IPS-15b (cell line): ENCODE results near the gene LAIR2.

Source experiments
- H3K27me3 ChIP-seq: one replicate; pipeline ENCODE4 v1.6.1; 2013; ENCODE audit warnings: low read length; ENCODE audit not compliant: control insufficient read depth, insufficient read depth
- H3K36me3 ChIP-seq: one replicate; pipeline ENCODE4 v1.6.1; 2013; ENCODE audit warnings: low read length; ENCODE audit not compliant: control insufficient read depth, insufficient read depth
- H3K4me1 ChIP-seq: one replicate; pipeline ENCODE4 v1.6.1; 2013; ENCODE audit warnings: mild to moderate bottlenecking, low read length; ENCODE audit not compliant: control insufficient read depth, insufficient read depth
- H3K4me3 ChIP-seq: one replicate; pipeline ENCODE4 v1.5.1; 2013; ENCODE audit warnings: low read depth, low read length
- H3K9ac ChIP-seq: one replicate; pipeline ENCODE4 v1.6.1; 2013; ENCODE audit warnings: low read depth, mild to moderate bottlenecking, low read length
- H3K9me3 ChIP-seq: one replicate; pipeline ENCODE4 v1.6.1; 2013; ENCODE audit warnings: mild to moderate bottlenecking, low read length; ENCODE audit not compliant: control insufficient read depth, insufficient read depth

The LAIR2 gene

DNA sequence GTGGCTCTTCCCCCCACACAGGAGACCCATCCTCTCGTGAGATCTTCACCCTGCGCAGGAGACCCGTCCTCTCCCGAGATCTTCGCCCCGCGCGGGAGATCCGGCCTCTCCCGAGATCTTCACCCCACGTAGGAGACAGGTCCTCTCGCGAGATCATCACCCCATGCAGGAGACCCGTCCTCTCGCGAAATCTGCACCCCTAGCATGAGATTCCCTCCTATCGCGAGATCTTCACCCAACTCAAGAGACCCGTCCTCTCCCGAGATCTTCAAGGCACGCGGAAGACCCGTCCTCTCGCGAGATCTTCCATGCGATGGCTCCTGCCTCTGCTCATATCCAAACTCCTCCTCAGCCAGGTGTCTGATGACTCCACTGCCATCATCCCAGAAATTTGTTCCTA lies 24.3 kb downstream of the LAIR2 start:
- no peaks in the 10 kb centered on the region for H3K4me1 ChIP-seq
- peaks cover 9% of the 10 kb centered on the region for H3K9me3 ChIP-seq
- no peaks in the 10 kb centered on the region for H3K27me3 ChIP-seq
- H3K4me3 ChIP-seq, result no peak overlapping the region
- no peaks in the 10 kb centered on the region for H3K36me3 ChIP-seq
- no peak overlapping the region for H3K9ac ChIP-seq

DNA sequence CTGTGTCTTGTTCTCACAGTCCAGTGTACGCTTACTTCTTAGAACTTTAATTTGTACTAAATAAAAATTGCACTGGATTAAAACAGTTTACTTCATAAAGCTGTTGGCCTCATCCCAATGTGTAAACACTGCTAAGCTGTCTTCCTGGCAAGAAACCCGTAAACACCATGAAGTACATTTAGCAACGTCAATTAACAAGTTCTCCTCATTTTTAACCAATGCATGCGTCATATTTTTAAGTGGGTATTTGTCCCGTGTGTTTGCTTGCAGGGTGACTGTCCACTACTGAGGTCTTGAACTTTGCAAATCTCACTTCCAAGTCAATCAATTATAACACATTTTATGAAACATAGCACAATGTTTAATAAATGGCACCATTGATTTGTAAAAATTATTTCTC lies 28.2 kb downstream of the LAIR2 start:
- no peak overlapping the region for H3K9ac ChIP-seq
- no peak overlapping the region for H3K4me3 ChIP-seq
- H3K4me1 ChIP-seq, result no peaks in the 10 kb centered on the region
- peaks cover 27% of the 10 kb centered on the region for H3K9me3 ChIP-seq
- H3K27me3 ChIP-seq, result no peaks in the 10 kb centered on the region
- H3K36me3 ChIP-seq, result no peaks in the 10 kb centered on the region

DNA sequence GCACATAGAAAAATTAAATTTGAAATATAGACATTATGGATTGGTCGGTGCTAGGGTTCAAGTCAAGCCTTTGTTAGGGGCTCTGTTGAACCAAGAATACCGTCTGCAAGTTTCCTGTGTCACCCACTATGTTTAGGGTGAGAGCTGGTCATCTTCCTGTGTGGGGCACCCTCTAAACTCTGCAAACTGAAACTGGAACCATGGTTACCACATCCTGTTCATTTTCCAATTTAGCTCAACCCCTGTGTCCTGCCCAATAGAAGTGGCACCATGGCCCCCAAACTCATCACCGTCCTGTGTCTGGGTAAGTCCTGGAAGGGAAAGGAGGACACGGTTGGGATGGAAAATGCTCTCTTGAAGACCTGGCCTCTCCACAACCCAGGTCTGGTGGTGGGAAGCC lies 29.9 kb downstream of the LAIR2 start:
- no peaks in the 10 kb centered on the region for H3K27me3 ChIP-seq
- H3K9me3 ChIP-seq, result peaks cover 27% of the 10 kb centered on the region
- no peaks in the 10 kb centered on the region for H3K4me1 ChIP-seq
- H3K36me3 ChIP-seq, result no peaks in the 10 kb centered on the region
- no peak overlapping the region for H3K4me3 ChIP-seq
- H3K9ac ChIP-seq, result no peak overlapping the region

DNA sequence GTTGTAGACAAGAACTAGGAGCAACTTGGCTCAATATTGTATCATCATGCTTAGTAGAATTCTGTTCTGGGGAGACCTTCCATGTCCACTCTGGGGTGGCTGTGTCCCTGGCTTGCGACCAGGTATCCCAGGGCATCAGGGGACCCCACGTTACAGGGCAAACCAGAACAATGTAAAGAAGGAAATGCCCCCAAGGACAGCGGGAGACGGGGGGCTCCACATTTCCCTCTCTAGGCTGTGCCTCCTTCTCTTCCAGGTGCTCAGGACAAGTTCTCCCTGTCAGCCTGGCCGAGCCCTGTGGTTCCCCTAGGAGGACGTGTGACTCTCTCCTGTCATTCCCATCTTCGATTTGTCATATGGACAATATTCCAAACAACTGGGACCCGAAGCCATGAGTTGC lies 30.8 kb downstream of the LAIR2 start:
- Histone ChIP-seq H3K9ac (no peak overlapping the region), H3K27me3 (no peaks in the 10 kb centered on the region), H3K36me3 (no peaks in the 10 kb centered on the region), H3K9me3 (peaks cover 27% of the 10 kb centered on the region), H3K4me3 (no peak overlapping the region), H3K4me1 (no peaks in the 10 kb centered on the region)

DNA sequence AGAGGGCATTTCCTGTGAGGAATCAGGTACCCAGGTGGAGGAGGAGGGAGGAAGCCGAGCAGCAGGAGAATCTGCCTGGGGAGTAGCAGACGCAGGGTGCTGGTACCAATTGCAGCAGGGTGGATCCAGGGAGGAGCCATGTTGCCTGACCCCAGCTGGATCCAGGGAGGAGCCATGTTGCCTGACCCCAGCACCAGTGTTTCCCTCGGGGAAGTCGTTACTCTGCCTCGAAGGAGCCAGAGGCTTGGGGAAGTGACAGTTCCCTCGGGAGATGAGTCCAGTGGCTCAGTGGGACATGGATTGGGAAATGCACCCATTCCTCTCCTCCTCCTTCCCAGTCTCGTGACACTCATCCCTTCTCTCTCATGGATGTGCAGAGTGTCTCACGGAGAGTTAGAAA lies 31.5 kb downstream of the LAIR2 start:
- no peak overlapping the region for H3K4me3 ChIP-seq
- H3K27me3 ChIP-seq, result no peaks in the 10 kb centered on the region
- H3K4me1 ChIP-seq, result no peaks in the 10 kb centered on the region
- no peaks in the 10 kb centered on the region for H3K36me3 ChIP-seq
- H3K9me3 ChIP-seq, result peaks cover 23% of the 10 kb centered on the region
- H3K9ac ChIP-seq, result no peak overlapping the region

DNA sequence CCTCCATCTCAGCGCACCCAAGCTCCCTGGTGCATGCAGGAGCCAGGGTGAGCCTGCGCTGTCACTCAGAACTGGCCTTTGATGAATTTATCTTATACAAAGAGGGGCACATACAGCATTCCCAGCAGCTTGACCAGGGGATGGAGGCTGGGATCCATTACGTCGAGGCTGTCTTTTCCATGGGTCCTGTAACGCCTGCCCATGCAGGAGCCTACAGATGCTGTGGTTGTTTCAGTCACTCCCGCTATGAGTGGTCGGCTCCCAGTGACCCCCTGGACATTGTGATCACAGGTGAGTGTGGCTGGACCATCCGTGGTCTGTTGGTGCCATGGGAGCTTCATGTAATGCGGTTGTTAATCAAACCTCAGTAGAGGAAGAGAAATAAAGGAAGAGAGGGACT lies 33.0 kb downstream of the LAIR2 start:
- Histone ChIP-seq H3K9ac (no peak overlapping the region), H3K36me3 (no peaks in the 10 kb centered on the region), H3K27me3 (no peaks in the 10 kb centered on the region), H3K4me3 (no peak overlapping the region), H3K9me3 (peaks cover 23% of the 10 kb centered on the region), H3K4me1 (no peaks in the 10 kb centered on the region)

DNA sequence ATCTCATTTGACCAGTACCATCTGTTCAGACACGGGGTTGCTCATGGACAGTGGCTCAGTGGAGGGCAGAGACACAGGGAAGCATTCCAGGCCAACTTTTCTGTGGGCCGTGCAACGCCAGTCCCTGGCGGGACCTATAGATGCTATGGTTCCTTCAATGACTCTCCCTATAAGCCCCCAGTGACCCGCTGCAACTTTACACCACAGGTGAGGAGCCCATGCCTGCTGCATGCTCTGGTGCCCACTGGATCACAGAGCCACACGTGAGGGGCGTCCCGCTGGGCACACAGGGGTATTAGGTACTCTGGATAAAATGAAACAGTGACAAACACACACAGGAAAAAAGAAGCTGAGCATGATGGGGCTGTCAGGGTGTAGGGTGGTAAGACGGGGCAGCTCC lies 34.3 kb downstream of the LAIR2 start:
- no peaks in the 10 kb centered on the region for H3K4me1 ChIP-seq
- no peak overlapping the region for H3K4me3 ChIP-seq
- no peaks in the 10 kb centered on the region for H3K27me3 ChIP-seq
- no peak overlapping the region for H3K9ac ChIP-seq
- no peaks in the 10 kb centered on the region for H3K36me3 ChIP-seq
- peaks cover 28% of the 10 kb centered on the region for H3K9me3 ChIP-seq

DNA sequence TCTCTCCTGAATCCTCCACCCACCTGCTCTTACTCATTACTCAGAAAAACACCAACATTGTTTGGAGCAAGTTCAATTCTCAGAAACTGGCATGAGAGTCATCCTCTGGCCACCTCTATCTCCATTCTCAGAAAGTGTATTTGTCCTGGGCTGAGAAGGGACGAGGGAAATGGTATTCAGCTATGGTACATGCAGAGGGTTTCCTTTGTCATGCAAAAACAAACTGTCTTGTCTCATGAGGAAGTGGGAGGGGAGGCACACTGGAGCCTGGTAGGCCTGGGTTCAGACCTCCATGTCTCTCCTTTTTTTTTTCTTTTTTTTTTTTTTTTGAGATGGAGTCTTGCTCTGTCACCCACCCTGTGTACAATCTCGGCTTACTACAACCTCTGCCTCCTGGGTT lies 39.1 kb downstream of the LAIR2 start:
- Histone ChIP-seq H3K27me3 (no peaks in the 10 kb centered on the region), H3K9ac (no peak overlapping the region), H3K4me1 (no peaks in the 10 kb centered on the region), H3K9me3 (peaks cover 13% of the 10 kb centered on the region), H3K4me3 (no peak overlapping the region), H3K36me3 (no peaks in the 10 kb centered on the region)

DNA sequence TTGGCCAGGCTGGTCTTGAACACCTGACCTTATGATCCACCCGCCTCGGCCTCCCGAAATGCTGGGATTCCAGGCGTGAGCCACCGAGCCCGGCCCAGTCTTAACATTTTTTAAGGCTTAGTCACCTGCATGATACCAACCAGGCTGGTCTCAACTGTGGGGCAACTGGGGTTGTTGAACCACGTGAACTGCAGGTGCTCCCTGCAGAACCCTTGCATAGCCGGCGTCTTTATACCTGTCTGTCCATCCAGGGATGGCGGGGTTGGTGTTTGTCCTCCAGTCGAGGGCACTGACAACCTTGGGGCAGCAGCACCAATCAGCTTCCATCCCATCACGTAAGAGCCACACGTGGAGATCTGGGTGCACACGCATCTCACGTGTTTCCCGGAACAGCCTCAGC lies 46.2 kb downstream of the LAIR2 start:
- peaks cover 26% of the 10 kb centered on the region for H3K9me3 ChIP-seq
- H3K4me3 ChIP-seq, result no peak overlapping the region
- H3K4me1 ChIP-seq, result no peaks in the 10 kb centered on the region
- H3K9ac ChIP-seq, result no peak overlapping the region
- no peaks in the 10 kb centered on the region for H3K36me3 ChIP-seq
- no peaks in the 10 kb centered on the region for H3K27me3 ChIP-seq

DNA sequence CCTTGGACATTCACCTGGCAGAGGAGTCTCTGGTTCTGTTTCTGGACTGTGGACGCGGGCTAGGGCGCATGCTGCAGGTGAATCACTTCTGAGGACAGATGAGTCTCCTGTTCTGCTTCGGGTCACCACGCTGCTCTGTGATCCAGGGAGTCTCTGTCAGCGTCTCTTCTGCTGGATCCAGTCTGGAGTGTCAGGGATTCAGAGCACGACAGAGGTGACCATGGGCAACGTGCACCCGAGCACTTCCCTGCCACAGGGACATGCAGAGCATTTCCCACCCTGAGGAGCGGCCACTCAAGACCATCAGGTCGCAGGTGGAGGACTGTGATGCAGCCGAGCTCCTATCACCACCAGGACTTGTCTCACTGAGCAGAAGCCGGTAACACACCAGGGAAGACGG lies 46.6 kb downstream of the LAIR2 start:
- no peak overlapping the region for H3K9ac ChIP-seq
- H3K27me3 ChIP-seq, result no peaks in the 10 kb centered on the region
- H3K4me3 ChIP-seq, result no peak overlapping the region
- no peaks in the 10 kb centered on the region for H3K4me1 ChIP-seq
- no peaks in the 10 kb centered on the region for H3K36me3 ChIP-seq
- peaks cover 26% of the 10 kb centered on the region for H3K9me3 ChIP-seq

DNA sequence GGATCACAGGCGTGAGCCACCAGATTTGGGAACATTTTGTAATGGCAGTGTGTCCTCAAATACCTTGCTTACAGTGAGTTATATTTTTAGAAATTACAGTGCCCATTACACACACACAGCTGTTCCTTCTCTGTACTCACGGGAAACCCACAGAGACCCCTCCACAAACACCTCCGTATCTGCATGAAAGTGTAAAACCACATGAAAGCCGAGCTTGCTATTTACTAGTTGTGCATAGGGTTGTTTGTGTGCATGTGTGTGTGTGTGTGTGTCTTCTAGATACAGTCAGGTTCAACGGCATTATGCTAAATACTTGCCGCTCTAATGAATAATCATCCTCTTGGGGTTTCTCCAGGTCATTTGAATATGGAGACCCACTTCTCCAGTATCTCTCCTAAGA lies 48.7 kb downstream of the LAIR2 start:
- no peaks in the 10 kb centered on the region for H3K4me1 ChIP-seq
- H3K4me3 ChIP-seq, result no peak overlapping the region
- peaks cover 25% of the 10 kb centered on the region for H3K9me3 ChIP-seq
- H3K27me3 ChIP-seq, result no peaks in the 10 kb centered on the region
- H3K9ac ChIP-seq, result no peak overlapping the region
- no peaks in the 10 kb centered on the region for H3K36me3 ChIP-seq

DNA sequence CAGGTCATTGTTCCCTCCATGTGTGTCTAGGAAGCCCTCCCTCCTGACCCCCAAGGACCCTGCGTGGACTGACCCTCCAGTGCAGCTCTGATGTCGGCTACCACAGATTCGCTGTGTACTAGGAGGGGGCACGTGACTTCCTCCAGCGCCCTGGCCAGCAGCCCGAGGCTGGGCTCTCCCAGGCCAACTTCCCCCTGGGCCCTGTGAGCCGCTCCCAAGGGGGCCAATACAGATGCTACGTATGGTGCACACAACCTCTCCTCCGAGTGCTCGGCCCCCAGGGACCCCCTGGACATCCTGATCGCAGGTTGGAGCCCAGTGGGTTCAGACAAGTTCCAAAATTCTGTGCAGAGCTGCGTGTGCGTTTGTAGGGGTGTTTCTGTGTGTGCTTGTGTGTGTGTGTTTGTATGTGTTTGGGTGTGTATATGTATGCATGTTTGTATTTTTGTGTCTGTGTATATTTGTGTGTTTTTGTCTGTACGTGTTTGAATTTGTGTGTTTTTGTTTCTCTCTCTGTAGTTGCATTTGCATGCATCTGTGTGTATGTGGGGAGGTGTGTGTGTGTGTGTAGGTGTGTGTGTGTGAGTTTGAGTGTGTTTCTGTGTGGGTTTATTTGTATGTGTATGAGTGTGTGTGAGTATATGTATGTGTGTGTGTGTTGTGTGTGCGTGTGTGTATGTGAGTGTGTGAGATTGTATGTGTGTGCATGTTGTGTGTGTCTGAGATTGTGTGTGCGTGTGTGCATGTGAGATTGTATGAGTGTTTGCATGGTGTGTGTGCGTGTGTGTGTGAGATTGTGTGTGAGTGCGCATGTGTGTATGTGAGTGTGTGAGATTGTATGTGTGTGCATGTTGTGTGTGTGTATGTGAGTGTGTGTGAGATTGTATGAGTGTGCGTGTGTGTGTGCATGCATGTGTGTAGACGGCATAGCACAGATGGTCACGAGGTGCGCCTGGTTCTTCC lies 49.6 kb downstream of the LAIR2 start:
- Histone ChIP-seq H3K4me1 (no peaks in the 10 kb centered on the region), H3K9me3 (peaks cover 24% of the 10 kb centered on the region), H3K9ac (no peak overlapping the region), H3K36me3 (no peaks in the 10 kb centered on the region), H3K27me3 (no peaks in the 10 kb centered on the region), H3K4me3 (no peak overlapping the region)
